Measurements from ENCODE around the gene CD200R1. TPM values are rescaled to one million over a fixed set of nuclear protein-coding genes. Genes with fewer than 3 reads are reported as not detected.

Gene CD200R1
- total RNA-seq, 1 donor from 2014 or later, result not detected

GRCh38 chr3:112889357-112889756 lies 85.5 kb downstream of the CD200R1 start:
- no peak for DNase-seq (ENCODE audit: low read depth in 2 of 2)

- no peak for DNase-seq (ENCODE audit: low read depth in 2 of 2)
Observed at GRCh38 chr3:112888381-112889085, 86.4 kb downstream of the CD200R1 start.

GRCh38 chr3:112884678-112885290 lies 90.1 kb downstream of the CD200R1 start:
- no peak for DNase-seq (ENCODE audit: low read depth in 2 of 2)

- no peak for DNase-seq (ENCODE audit: low read depth in 2 of 2)
Observed at GRCh38 chr3:112881891-112882290, 93.0 kb downstream of the CD200R1 start.

- DNase-seq (ENCODE audit: low read depth in 2 of 2), result no peak
Observed at GRCh38 chr3:112875561-112875960, 99.3 kb downstream of the CD200R1 start.

GRCh38 chr3:112874725-112875124 lies 100.2 kb downstream of the CD200R1 start:
- DNase-seq (ENCODE audit: low read depth in 2 of 2), result no peak

- no peak for DNase-seq (ENCODE audit: low read depth in 2 of 2)
Observed at GRCh38 chr3:112873632-112874031, 101.3 kb downstream of the CD200R1 start.

GRCh38 chr3:112871735-112872134 lies 103.2 kb downstream of the CD200R1 start:
- DNase-seq (ENCODE audit: low read depth in 2 of 2), result no peak

Other genes starting within 250 kb of the CD200R1 start
- not detected in 2 replicates for gene CD200R1L, start 128.2 kb downstream of the CD200R1 start, total RNA-seq
- 21.6 and 28.1 TPM in 2 replicates for gene GTPBP8, start 15.9 kb upstream of the CD200R1 start, total RNA-seq
- gene BOC, start 236.5 kb upstream of the CD200R1 start, total RNA-seq, result not detected in 2 replicates

All from lung microvascular endothelial cell (primary cell).